Activated naive CD4-positive, alpha-beta T cell treated with anti-CD3 and anti-CD28 coated beads, Interleukin-2, amount 50 U/mL, for 72 hours (primary cell): ENCODE data around the gene SAAL1. TPM values are rescaled to one million over a fixed set of nuclear protein-coding genes. Genes with fewer than 3 reads are reported as not detected.
A peak's percentile ranks its signal among the peaks of the same experiment; 100 is the strongest.
"Not testable (repeated sequence)": the region's sequence is repeated elsewhere in the genome, so short reads cannot be mapped to it uniquely, and the experiment has no call there.

ENCODE experiments used
- ATAC-seq, 2 donors: fragments of 150-1000 bp; cut with Tn5 transposase; 2 replicates each; pipeline ENCODE4 v1.10.0; 2021; ENCODE audit warnings: mild to moderate bottlenecking in 2 of 2, moderate library complexity in 2 of 2
- DNase-seq, 2 donors: peaks; one replicate each; pipeline ENCODE4 v3.0.0; 2021 to 2022; ENCODE audit warnings: low spot score in 2 of 2
- H3K27ac Mint-ChIP-seq, 2 donors: one replicate each; pipeline ENCODE4 v1.8.0; 2022; ENCODE audit warnings: mild to moderate bottlenecking in 2 of 2, mixed read lengths in 2 of 2
- H3K36me3 Mint-ChIP-seq, 2 donors: one replicate each; pipeline ENCODE4 v1.8.0; 2022; ENCODE audit warnings: mixed read lengths in 2 of 2
- H3K9me3 Mint-ChIP-seq, 2 donors: one replicate each; pipeline ENCODE4 v1.8.0; 2022; ENCODE audit warnings: mixed read lengths in 2 of 2
- total RNA-seq, 2 donors: library from RNA; stranded (reverse); gene quantifications; one replicate each; pipeline ENCODE4 v1.2.3, GENCODE V29; 2022

Gene SAAL1
- total RNA-seq = 10 to 100 TPM; 22.0 to 33.9 TPM

GRCh38 chr11:18105802-18106574 lies at the start of gene SAAL1:
Gene SAAL1, minus strand, starts transcription at chr11:18106082. Its CDS starts 41 bp downstream, at chr11:18106041.
- Mint-ChIP-seq H3K27ac (peak within 1 kb of the TSS; percentile 97 to 98), H3K9me3 (no peaks in the 10 kb centered on the region), H3K36me3 (peaks cover 12 to 27% of the 10 kb centered on the region in 2 donors)
- ATAC-seq (peak; percentile 96 to 98), DNase-seq (peak; percentile 91 to 96)

DNA sequence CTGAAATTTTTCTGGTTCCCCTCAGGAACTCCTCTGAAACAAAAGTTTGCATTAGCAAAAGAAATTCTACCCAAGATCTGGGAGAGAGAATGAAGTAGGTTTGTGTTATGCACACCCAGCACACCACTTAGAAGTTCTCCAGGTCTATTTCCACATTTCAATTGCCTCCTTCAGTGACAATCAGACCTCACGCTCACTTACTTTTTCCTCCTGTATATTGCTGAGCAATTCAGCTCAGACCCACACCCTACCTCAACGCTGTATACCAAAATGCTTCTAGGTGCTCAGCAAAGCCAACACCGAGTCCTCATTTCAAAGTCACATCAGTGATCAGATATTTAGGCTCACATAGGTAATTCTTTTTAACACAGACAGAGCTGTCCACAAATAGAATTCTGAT lies 45.7 kb upstream of the SAAL1 start:
- Mint-ChIP-seq H3K9me3 (no peaks in the 10 kb centered on the region), H3K36me3 (no peaks in the 10 kb centered on the region), H3K27ac (no peak overlapping the region)
- DNase-seq = no peak
- no peak for ATAC-seq

DNA sequence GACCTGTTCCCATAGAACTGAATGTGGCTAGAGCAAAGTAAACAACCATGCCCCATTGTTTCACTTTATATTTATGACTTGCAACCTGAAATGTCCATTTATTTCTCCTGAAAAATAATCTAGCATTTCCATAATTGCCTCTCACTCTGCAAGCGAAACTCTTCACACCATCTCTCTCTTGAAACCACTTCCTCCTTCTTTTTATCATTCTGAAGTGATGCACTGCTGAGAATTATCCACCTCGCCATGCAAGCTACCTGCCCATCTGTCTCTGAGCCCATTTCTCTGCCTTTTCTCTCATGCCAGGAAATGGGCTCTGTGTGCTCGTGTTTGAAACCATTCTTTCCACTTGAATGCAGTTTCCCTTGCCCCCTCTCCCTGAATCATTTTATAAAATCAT lies 40.0 kb upstream of the SAAL1 start:
- DNase-seq (no peak), ATAC-seq (no peak)
- H3K9me3 Mint-ChIP-seq = no peaks in the 10 kb centered on the region
- H3K27ac Mint-ChIP-seq = no peak overlapping the region
- no peaks in the 10 kb centered on the region for H3K36me3 Mint-ChIP-seq

GRCh38 chr11:18145025-18145424 lies 39.1 kb upstream of the SAAL1 start:
- no peaks in the 10 kb centered on the region for H3K36me3 Mint-ChIP-seq
- no peak for DNase-seq
- no peak overlapping the region for H3K27ac Mint-ChIP-seq

GRCh38 chr11:18144243-18144642 lies 38.4 kb upstream of the SAAL1 start:
- Mint-ChIP-seq H3K9me3 (no peaks in the 10 kb centered on the region), H3K36me3 (no peaks in the 10 kb centered on the region), H3K27ac (no peak overlapping the region)
- ATAC-seq = no peak
- DNase-seq = no peak

More at GRCh38 chr11:18145025-18145424, 39.1 kb upstream of the SAAL1 start:
- no peak for ATAC-seq
- H3K9me3 Mint-ChIP-seq = no peaks in the 10 kb centered on the region

GRCh38 chr11:18140145-18140544 lies 34.3 kb upstream of the SAAL1 start:
- no peak overlapping the region for H3K27ac Mint-ChIP-seq
- DNase-seq (no peak), ATAC-seq (no peak)
- no peaks in the 10 kb centered on the region for H3K9me3 Mint-ChIP-seq
- H3K36me3 Mint-ChIP-seq = no peaks in the 10 kb centered on the region

DNA sequence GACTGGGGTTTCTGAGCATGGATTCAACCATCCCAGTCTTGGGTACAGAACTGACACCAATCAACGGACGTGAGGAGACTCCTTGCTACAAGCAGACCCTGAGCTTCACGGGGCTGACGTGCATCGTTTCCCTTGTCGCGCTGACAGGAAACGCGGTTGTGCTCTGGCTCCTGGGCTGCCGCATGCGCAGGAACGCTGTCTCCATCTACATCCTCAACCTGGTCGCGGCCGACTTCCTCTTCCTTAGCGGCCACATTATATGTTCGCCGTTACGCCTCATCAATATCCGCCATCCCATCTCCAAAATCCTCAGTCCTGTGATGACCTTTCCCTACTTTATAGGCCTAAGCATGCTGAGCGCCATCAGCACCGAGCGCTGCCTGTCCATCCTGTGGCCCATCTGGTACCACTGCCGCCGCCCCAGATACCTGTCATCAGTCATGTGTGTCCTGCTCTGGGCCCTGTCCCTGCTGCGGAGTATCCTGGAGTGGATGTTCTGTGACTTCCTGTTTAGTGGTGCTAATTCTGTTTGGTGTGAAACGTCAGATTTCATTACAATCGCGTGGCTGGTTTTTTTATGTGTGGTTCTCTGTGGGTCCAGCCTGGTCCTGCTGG lies 31.4 kb upstream of the SAAL1 start:
- no peak for ATAC-seq
- H3K36me3 Mint-ChIP-seq = no peaks in the 10 kb centered on the region
- H3K27ac Mint-ChIP-seq = peak overlapping the region in 1 of 2 donors; percentile 65
- no peaks in the 10 kb centered on the region for H3K9me3 Mint-ChIP-seq
- DNase-seq = no peak

- ATAC-seq (no peak), DNase-seq (no peak)
- Mint-ChIP-seq H3K9me3 (no peaks in the 10 kb centered on the region), H3K27ac (no peak overlapping the region), H3K36me3 (no peaks in the 10 kb centered on the region)
These were observed 29.4 kb upstream of the SAAL1 start for GRCh38 chr11:18135308-18135707.

GRCh38 chr11:18132341-18132740 lies 26.5 kb upstream of the SAAL1 start, which contains the start of gene MRGPRX3:
Gene MRGPRX3, plus strand, starts transcription at chr11:18132571. Its CDS starts 4,632 bp downstream, at chr11:18137203.
- DNase-seq (no peak), ATAC-seq (no peak)
- H3K9me3 Mint-ChIP-seq = no peaks in the 10 kb centered on the region
- H3K36me3 Mint-ChIP-seq = no peaks in the 10 kb centered on the region
- H3K27ac Mint-ChIP-seq = no peak within 1 kb of the TSS

DNA sequence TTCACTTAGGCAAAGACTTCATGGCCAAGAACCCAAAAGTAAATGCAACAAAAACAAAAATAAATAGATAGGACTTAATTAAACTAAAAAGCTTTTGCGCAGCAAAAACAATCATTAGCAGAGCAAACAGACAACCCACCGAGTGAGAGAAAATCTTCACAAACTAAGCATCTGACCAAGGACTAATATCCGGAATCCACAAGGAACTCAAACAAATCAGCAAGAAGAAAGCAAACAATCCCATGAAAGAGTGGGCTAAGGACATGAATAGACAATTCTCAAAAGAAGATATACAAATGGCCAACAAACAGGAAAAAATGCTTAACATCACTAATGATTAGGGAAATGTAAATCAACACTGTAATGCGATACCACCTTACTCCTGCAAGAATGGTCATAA lies 25.2 kb upstream of the SAAL1 start:
- not testable (repeated sequence) for H3K36me3 Mint-ChIP-seq, H3K27ac Mint-ChIP-seq, H3K9me3 Mint-ChIP-seq, ATAC-seq, DNase-seq

DNA sequence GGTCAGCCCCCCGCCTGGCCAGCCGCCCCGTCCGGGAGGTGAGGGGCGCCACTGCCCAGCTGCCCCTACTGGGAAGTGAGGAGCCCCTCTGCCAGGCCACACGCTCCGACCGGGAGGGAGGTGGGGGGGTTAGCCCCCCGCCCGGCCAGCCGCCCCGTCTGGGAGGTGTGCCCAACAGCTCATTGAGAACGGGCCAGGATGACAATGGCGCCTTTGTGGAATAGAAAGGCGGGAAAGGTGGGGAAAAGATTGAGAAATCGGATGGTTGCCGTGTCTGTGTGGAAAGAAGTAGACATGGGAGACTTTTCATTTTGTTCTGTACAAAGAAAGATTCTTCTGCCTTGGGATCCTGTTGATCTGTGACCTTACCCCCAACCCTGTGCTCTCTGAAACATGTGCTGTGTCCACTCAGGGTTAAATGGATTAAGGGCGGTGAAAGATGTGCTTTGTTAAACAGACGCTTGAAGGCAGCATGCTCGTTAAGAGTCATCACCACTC lies 15.5 kb upstream of the SAAL1 start:
- H3K27ac Mint-ChIP-seq, DNase-seq, H3K9me3 Mint-ChIP-seq, ATAC-seq, H3K36me3 Mint-ChIP-seq: not testable (repeated sequence)

GRCh38 chr11:18115360-18116127 lies 9.7 kb upstream of the SAAL1 start:
- Mint-ChIP-seq H3K36me3 (no peaks in the 10 kb centered on the region), H3K27ac (no peak overlapping the region), H3K9me3 (no peaks in the 10 kb centered on the region)
- DNase-seq (peak; percentile 62 to 67), ATAC-seq (peak; percentile 92 to 93)

DNA sequence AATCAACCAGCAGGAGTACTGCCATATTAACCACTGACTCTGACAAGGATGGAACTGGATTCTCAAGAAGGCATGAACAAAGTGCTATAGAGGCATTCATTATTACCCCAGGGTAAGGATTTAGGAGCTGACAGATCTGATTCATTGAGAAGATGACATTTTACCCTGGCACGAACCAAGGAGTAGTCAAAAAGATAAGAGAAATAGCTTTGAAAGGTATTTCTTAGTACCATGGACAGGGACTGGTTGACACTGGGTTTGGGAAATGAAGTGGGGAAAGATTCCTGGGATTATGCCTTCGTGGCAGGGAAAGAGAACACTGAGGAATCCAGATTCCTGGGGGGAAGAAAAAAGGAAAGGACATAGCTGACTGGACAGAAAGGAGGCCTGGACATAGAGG lies 5.1 kb upstream of the SAAL1 start:
- ATAC-seq = no peak
- DNase-seq = no peak
- Mint-ChIP-seq H3K9me3 (no peaks in the 10 kb centered on the region), H3K36me3 (no peaks in the 10 kb centered on the region), H3K27ac (no peak overlapping the region)

- Mint-ChIP-seq H3K27ac (no peak overlapping the region), H3K9me3 (no peaks in the 10 kb centered on the region), H3K36me3 (peaks cover 5 to 7% of the 10 kb centered on the region in 2 donors)
- ATAC-seq (no peak), DNase-seq (no peak)
These were observed 2.4 kb upstream of the SAAL1 start for GRCh38 chr11:18108254-18108653.

GRCh38 chr11:18106688-18107087 lies 806 bp upstream of the SAAL1 start:
- ATAC-seq (no peak), DNase-seq (no peak)
- peaks cover 8 to 20% of the 10 kb centered on the region in 2 donors for H3K36me3 Mint-ChIP-seq
- peak overlapping the region in 1 of 2 donors; percentile 98 for H3K27ac Mint-ChIP-seq
- no peaks in the 10 kb centered on the region for H3K9me3 Mint-ChIP-seq

DNA sequence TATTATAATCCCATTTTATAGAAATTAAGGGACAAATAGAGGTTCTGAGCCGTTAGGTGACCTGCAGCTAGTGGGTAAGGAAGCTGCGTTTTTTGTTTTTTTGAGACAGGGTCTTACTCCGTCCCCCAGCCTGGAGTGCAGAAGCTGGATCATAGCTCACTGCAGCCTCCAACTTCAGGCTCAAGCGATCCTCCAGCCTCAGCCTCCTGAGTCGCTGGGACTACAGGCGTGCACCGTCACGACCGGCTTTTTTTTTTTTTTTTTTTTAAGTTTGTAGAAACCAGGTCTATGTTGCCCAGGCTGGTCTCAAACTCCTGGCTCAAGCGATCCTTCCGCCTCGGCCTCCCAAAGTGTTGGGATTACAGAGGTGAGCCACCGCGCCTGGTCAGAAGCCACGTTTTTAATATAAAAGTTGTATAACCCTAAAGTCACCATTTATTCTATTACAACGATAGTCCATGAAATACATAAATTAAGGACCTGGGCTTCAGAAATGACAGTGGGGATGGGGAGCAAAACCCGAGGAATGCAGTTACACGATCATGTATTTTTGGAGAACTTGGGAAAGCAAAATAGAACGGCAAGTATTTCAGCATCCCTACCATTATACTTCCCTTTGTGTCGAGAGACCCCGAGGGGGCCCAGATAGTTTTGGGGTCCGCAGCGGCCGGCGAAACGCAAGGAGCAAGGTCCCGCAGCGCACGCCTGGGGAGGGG lies 638 bp downstream of the SAAL1 start:
- DNase-seq (no peak), ATAC-seq (no peak)
- peak overlapping the region; percentile 97 to 98 for H3K27ac Mint-ChIP-seq
- no peaks in the 10 kb centered on the region for H3K9me3 Mint-ChIP-seq
- H3K36me3 Mint-ChIP-seq = peaks cover 12 to 30% of the 10 kb centered on the region in 2 donors
